Effector memory CD4-positive, alpha-beta T cell (primary cell): Measurements from ENCODE around the gene EIF2D.
A peak's percentile ranks its signal among the peaks of the same experiment; 100 is the strongest.

Experiments
- DNase-seq, 3 donors: peaks; one replicate each; pipeline ENCODE4 v3.0.0-alpha.2; 2020
- H3K27ac ChIP-seq: 2 replicates; pipeline ENCODE4 v1.7.0; 2013; ENCODE audit warnings: mild to moderate bottlenecking, low read length, moderate library complexity; ENCODE audit not compliant: insufficient read depth, poor library complexity, severe bottlenecking
- H3K27me3 ChIP-seq: replicated peaks from 2 replicates; pipeline ENCODE4 v1.7.0; 2013; ENCODE audit warnings: mild to moderate bottlenecking, low read length; ENCODE audit not compliant: insufficient read depth, control insufficient read depth, poor library complexity, severe bottlenecking
- H3K36me3 ChIP-seq: 2 replicates; pipeline ENCODE4 v1.7.0; 2013; ENCODE audit warnings: mild to moderate bottlenecking, low read length, moderate library complexity; ENCODE audit not compliant: control insufficient read depth, insufficient read depth
- H3K4me1 ChIP-seq: 2 replicates; pipeline ENCODE4 v1.7.0; 2013; ENCODE audit warnings: low read length, mild to moderate bottlenecking; ENCODE audit not compliant: control insufficient read depth, insufficient read depth, poor library complexity, severe bottlenecking
- H3K4me3 ChIP-seq: 2 replicates; pipeline ENCODE4 v1.7.0; 2013; ENCODE audit warnings: low read length, low read depth, mild to moderate bottlenecking; ENCODE audit not compliant: insufficient read depth, poor library complexity, severe bottlenecking
- H3K9me3 ChIP-seq: 2 replicates; pipeline ENCODE4 v1.7.0; 2013; ENCODE audit warnings: mild to moderate bottlenecking, low read length, moderate library complexity; ENCODE audit not compliant: control insufficient read depth
- total RNA-seq, 3 donors: gene quantifications; one replicate each; lab custom pipeline; 2026; lab: John Stamatoyannopoulos, UW

Gene EIF2D
- total RNA-seq: 39.7 to 52.9 (median 47.9) reads per million in 3 donors

GRCh38 chr1:206612129-206612876 is at the start of gene EIF2D:
TSS of gene EIF2D (minus strand) at chr1:206612465. CDS start at chr1:206612342, 123 bp downstream.
- Histone ChIP-seq H3K4me3 (peak within 1 kb of the TSS; percentile 59), H3K36me3 (peaks cover 18% of the 10 kb centered on the region), H3K9me3 (no peaks in the 10 kb centered on the region), H3K27me3 (no peaks in the 10 kb centered on the region), H3K27ac (peak within 1 kb of the TSS; percentile 76), H3K4me1 (peaks cover 6% of the 10 kb centered on the region)
- DNase-seq: peak; percentile 86 to 91 (median 86)

- H3K4me1 ChIP-seq: no peaks in the 10 kb centered on the region
- DNase-seq: no peak
- H3K4me3 ChIP-seq: no peak overlapping the region
- H3K27me3 ChIP-seq: peaks cover 11% of the 10 kb centered on the region
- no peak overlapping the region for H3K27ac ChIP-seq
- no peaks in the 10 kb centered on the region for H3K36me3 ChIP-seq
- H3K9me3 ChIP-seq: no peaks in the 10 kb centered on the region
Observed at GRCh38 chr1:206661161-206661820, 49.0 kb upstream of the EIF2D start.

GRCh38 chr1:206660136-206660535 is 47.9 kb upstream of the EIF2D start:
- no peak overlapping the region for H3K4me3 ChIP-seq
- no peaks in the 10 kb centered on the region for H3K36me3 ChIP-seq
- no peaks in the 10 kb centered on the region for H3K4me1 ChIP-seq

GRCh38 chr1:206658981-206659273 is 46.7 kb upstream of the EIF2D start:
- H3K27ac ChIP-seq: no peak overlapping the region
- DNase-seq: no peak
- no peaks in the 10 kb centered on the region for H3K9me3 ChIP-seq
- peaks cover 10% of the 10 kb centered on the region for H3K27me3 ChIP-seq
- H3K4me3 ChIP-seq: no peak overlapping the region
- H3K36me3 ChIP-seq: no peaks in the 10 kb centered on the region
- H3K4me1 ChIP-seq: no peaks in the 10 kb centered on the region

More at GRCh38 chr1:206660136-206660535, 47.9 kb upstream of the EIF2D start:
- H3K27me3 ChIP-seq: peaks cover 11% of the 10 kb centered on the region
- H3K9me3 ChIP-seq: no peaks in the 10 kb centered on the region
- DNase-seq: no peak
- no peak overlapping the region for H3K27ac ChIP-seq

- no peaks in the 10 kb centered on the region for H3K9me3 ChIP-seq
- DNase-seq: peak in 2 of 3 donors; percentile 29 to 30
- H3K36me3 ChIP-seq: no peaks in the 10 kb centered on the region
- H3K27ac ChIP-seq: no peak overlapping the region
- no peak overlapping the region for H3K4me3 ChIP-seq
- H3K27me3 ChIP-seq: peaks cover 8% of the 10 kb centered on the region
- no peaks in the 10 kb centered on the region for H3K4me1 ChIP-seq
Observed at GRCh38 chr1:206658264-206658980, 46.2 kb upstream of the EIF2D start.

- Histone ChIP-seq H3K27ac (no peak overlapping the region), H3K4me3 (no peak overlapping the region), H3K27me3 (peaks cover 3% of the 10 kb centered on the region), H3K36me3 (no peaks in the 10 kb centered on the region), H3K9me3 (no peaks in the 10 kb centered on the region), H3K4me1 (no peaks in the 10 kb centered on the region)
- no peak for DNase-seq
Observed at GRCh38 chr1:206657751-206658150, 45.5 kb upstream of the EIF2D start.

- Histone ChIP-seq H3K27me3 (peaks cover 3% of the 10 kb centered on the region), H3K4me1 (no peaks in the 10 kb centered on the region)
- no peak for DNase-seq
Observed at GRCh38 chr1:206656936-206657335, 44.7 kb upstream of the EIF2D start.

GRCh38 chr1:206655471-206655882 is 43.2 kb upstream of the EIF2D start:
- Histone ChIP-seq H3K4me3 (no peak overlapping the region), H3K27me3 (peaks cover 3% of the 10 kb centered on the region), H3K27ac (no peak overlapping the region), H3K9me3 (no peaks in the 10 kb centered on the region), H3K4me1 (no peaks in the 10 kb centered on the region), H3K36me3 (no peaks in the 10 kb centered on the region)
- DNase-seq: no peak

More at GRCh38 chr1:206656936-206657335, 44.7 kb upstream of the EIF2D start:
- Histone ChIP-seq H3K4me3 (no peak overlapping the region), H3K36me3 (no peaks in the 10 kb centered on the region), H3K9me3 (no peaks in the 10 kb centered on the region), H3K27ac (no peak overlapping the region)

- no peaks in the 10 kb centered on the region for H3K4me1 ChIP-seq
- no peak overlapping the region for H3K4me3 ChIP-seq
- no peak for DNase-seq
- H3K36me3 ChIP-seq: no peaks in the 10 kb centered on the region
- no peaks in the 10 kb centered on the region for H3K9me3 ChIP-seq
- peaks cover 3% of the 10 kb centered on the region for H3K27me3 ChIP-seq
- no peak overlapping the region for H3K27ac ChIP-seq
Observed at GRCh38 chr1:206654828-206655227, 42.6 kb upstream of the EIF2D start.
